Endothelial cell of hepatic sinusoid (primary cell): ENCODE results near the gene TBC1D9.

Source experiments
- in situ Hi-C: cut with HindIII; loops from 2 replicates; pipeline ENCODE4 v1.10.0; 2017; ENCODE audit warnings: low sequenced_read_pairs

TBC1D9 gene

DNA sequence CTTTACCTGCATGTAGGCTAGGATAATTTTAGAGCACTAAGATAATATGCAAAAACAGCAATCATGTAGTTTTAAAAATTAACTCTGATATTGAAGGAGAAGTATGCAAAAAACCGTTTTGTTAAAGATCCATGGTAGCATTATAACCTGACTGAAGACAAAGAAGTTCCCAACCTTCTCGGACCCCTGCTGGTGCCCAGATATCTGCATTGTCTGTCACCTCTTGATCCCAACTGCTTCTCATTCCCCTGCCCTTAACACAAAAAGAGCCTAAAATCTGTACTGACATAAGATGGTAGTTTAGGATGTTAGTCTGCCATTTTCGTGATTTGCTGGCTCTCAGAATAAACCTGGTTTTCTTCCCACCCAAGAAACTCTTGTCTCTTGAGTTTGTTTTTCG lies 125.9 kb downstream of the TBC1D9 start:
- in situ Hi-C loops, result no loop called here

DNA sequence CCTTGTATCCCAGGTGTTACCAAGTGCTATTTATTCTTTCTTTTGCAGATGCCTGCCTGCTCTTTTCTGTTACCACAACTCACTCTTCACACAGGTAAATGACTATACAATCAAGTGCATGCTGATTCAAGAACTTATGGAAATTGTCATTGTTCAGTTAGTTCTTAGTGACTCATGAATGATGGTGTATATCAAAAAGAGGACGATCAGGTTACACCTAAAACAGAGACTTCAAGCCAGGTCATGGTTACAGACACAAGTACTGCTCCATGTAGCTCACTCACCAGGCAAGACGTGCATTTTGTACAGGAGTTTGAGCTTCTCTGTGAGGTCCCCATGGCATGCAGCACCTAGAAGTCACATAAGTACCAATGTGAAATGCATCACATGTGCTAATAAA lies 128.2 kb downstream of the TBC1D9 start:
- in situ Hi-C loops, result no loop called here

GRCh38 chr4:140626661-140627376 lies 129.4 kb downstream of the TBC1D9 start:
- in situ Hi-C loops, result no loop called here

DNA sequence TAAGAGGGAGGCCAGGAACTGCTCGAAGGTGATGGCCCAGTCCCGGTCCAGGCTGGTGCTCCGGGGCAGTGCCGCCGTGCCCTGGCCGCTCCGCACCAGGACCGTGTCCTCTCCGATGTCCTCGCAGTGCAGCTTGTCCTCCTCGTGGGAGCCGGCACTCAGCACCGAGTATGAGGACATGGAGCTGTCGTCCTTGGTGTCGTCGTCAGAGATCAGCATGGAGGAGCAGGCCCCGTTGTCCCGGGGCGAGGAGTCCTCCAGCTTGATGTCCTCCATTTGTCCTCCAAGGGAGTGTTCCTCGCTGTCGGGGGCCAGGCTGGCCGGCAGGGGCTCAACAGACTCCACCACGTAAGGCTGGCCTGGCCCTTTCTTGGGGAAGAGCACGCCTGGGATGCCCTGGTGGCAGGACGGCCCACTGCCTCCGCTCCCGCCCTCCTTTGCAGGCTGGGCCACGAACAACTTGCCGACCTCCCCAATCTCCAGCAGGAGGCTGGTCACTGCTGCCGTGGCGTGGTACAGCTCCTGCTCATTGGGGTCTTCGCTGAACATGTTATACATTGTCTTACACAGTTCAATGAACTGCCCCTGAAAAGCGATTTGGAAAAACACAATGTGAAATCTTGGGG lies 133.7 kb downstream of the TBC1D9 start:
- in situ Hi-C loops, result no loop called here

- in situ Hi-C loops, result no loop called here
Measured at GRCh38 chr4:140621161-140621560, 135.0 kb downstream of the TBC1D9 start.

GRCh38 chr4:140617499-140618248 lies 138.5 kb downstream of the TBC1D9 start:
- in situ Hi-C loops, result no loop called here

DNA sequence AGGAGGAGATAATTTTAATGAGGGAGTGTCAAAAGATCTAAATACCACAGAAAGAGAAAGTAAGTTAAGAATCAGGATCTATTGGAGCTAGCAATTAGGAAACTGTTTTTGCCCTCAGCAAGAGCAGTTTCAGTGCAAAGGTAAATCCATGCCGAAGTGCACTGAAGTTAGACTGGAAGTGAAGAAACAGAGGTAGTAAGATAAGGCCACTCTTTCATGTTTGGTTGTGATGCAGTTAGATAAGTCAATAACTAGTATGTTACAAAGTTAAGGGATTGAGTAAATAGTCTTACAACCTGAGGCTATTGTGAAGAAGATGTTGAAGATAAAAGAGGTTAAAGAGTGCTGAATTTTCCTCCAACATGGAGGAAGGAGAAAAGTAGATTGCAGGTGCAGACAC lies 140.7 kb downstream of the TBC1D9 start:
- in situ Hi-C loops, result no loop called here

DNA sequence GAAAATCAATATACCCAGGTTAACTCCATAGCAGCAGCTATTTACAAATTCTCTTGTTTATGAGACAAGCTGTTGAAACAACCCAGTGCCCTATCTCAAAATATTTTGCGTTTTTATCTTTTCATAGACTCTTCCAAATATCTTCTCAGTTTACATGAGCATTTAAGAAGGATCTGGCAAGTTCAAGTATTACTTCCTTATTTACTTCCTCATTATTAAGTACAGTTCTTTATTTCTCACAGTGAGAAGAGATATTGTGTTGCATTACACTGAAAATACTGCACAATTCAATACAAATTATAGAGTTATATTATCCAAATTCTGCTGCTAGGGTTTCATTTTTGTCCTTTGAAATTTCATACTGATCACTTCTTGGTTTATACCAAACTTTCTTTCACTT lies 143.8 kb downstream of the TBC1D9 start:
- in situ Hi-C loops, result no loop called here

- in situ Hi-C loops, result no loop called here
Measured at GRCh38 chr4:140611854-140612253, 144.3 kb downstream of the TBC1D9 start.

- in situ Hi-C loops, result no loop called here
Measured at GRCh38 chr4:140609548-140610425, 146.4 kb downstream of the TBC1D9 start.

- in situ Hi-C loops, result no loop called here
Measured at GRCh38 chr4:140607852-140608251, 148.3 kb downstream of the TBC1D9 start.

DNA sequence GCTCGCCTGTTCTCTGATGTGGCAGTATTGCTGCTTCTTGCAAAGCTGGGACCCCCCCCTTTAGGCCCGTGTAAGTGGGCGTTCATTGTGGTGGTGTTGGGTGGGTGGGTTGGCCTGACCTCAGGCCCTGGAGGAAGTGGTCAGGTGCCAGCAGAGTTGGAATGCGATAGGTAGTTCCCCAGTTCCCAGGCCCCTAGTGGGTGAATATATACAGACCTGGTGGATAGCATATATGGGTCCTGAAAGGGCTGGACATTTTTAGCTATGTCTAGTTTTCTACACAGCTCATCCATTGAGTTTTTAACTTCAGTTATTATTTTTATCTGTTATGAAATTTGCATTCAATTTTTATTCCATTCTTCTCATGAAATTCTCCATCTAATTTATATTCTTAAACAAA lies 151.6 kb downstream of the TBC1D9 start:
- in situ Hi-C loops, result no loop called here

DNA sequence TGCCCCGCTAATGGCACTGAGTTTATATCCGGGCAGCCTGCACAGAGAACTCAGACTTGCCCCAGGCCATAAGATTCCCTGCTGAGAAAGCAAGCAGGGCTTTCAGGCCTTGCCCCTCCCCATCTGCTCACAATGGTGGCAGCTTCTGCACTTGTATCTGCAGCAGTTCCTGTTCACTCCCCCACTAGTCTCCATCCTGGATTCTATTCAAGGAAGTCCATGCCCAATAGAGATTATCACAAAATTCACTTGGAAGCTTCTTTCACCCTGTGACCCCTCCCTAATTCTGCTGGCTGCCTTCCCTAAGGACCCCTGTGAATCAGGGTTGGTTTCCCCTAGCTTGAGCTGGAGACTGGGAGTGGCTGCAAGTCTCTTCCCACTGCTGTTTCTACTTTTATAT lies 152.9 kb downstream of the TBC1D9 start:
- in situ Hi-C loops, result no loop called here

DNA sequence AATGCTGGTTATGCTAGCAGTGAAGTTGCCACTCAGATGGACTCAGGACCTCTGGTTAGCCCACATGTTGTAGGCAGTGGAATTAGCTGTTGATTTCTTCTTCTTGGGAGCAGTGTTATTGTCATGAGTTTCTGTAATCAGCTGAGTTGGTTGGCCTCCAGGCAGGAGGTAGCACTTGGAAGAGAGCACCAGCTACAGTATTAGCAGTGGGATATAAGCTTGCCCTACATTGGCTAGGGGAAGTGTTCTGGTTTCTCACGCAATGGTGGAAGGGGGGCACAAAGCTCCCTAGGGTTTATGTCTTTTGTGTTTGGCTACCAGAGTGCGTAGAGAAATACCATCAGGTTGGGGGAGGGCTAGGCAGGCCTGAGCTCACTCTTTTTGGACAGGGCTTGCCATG lies 153.5 kb downstream of the TBC1D9 start:
- in situ Hi-C loops, result no loop called here

DNA sequence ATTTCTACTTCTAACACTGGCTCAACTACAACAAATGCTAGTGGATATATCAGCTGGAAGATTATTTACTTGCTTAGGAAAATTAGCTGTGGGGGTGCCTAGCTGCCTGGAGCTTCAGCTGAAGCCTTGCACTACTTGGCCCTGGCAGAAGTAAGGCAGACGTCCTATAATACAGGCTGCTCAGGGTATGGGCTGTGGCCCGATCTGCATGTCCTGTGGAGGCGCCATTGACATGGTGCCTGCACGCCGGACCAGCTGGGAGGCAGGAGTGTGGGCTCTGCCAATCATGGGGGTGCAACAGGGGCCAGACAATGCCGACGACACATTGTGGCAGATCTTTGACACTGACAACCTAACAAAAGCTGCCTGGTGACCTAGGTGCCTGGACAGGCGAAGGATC lies 155.8 kb downstream of the TBC1D9 start:
- in situ Hi-C loops, result no loop called here

GRCh38 chr4:140595065-140595464 lies 161.1 kb downstream of the TBC1D9 start:
- in situ Hi-C loops, result no loop called here

DNA sequence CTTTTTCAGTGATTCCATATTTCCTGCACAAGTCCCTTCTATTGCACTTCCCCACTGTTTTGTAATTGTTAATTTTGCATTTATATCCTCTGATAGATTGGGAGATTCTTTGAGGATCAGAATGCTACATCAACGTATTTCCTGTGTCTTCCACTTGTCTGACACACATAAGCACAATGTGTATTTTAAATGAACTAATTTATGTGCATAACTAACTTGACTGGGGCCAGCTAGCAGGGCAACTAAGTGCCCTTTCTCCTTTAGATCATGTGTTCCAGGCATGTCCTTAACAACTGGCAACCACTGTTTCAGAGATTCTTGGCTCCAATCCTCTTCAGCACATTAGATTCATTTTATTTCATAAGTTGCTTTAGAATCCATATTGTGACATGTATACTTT lies 171.7 kb downstream of the TBC1D9 start:
- in situ Hi-C loops, result no loop called here

GRCh38 chr4:140581078-140581477 lies 175.1 kb downstream of the TBC1D9 start:
- in situ Hi-C loops, result no loop called here

DNA sequence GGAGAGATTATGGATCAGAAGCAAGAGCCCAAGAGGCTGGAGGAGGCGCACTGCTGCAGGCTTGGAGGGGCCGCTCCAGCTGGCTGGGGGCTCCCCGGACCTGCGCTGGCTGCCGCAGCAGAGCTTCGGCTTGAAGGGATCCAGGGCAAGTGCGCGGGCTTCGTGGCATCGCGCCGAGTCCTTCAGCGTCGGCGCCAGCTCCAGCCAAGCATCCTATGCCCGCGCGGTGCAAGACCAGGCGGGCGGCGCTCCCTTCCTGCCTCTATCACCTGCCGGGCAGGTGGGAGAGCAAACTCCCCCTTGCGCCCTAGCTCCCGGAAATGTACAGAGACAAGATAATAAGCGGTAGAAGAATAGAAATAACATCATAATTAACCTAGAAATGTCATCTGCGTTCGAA lies 176.9 kb downstream of the TBC1D9 start:
- in situ Hi-C loops, result no loop called here

DNA sequence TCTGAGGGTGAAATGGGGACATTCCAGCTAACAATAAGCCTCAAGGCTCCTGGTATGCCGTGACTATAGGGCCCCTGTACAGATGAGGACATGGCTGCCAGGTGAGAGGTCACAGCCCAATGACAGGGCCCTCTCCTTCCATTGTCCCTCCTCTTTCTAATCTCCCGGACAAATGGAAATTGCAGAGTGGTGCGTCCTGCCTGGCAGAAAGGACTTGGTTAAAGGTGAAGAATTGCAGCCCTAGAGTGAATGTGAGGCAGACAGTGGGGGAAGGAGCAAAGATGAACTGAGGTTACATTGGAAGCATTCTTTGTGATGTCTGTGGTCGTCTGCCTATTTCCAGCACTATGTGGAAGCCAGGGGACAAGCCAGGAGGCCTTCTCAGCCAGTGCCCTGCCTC lies 180.7 kb downstream of the TBC1D9 start:
- in situ Hi-C loops, result no loop called here

DNA sequence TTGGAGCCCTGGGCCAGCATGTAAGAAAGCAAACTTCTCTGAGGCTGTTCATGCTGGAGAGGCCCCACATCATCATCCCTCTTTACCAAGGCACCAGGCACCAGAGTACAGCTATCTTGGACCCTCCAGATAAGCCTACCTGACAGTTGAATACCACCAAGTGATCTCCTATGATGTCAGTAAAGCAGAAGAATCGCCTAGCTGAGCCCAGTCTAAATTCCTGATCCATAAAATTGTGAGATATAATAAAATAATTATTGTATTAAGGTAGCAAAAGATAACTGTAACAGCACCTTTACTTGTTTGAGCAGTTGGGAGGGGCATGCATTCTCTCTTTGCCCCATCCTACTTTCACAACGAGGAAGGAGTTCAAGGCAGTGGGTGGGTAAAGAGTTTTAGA lies 184.6 kb downstream of the TBC1D9 start:
- in situ Hi-C loops, result no loop called here
